HepG2 (cell line): ENCODE measurements around the gene HSF4. TPM values are rescaled to one million over a fixed set of nuclear protein-coding genes. Genes with fewer than 3 reads are reported as not detected.

Experiments
- ATF7-NPFF ChIP-seq: sonication (generic); formaldehyde crosslinking; IDR thresholded peaks from 2 replicates; pipeline ENCODE4 v1.8.1; 2023; ENCODE audit warnings: mild to moderate bottlenecking, low read depth, missing genetic modification reagents, moderate library complexity
- CHCHD3 ChIP-seq: sonication (generic); formaldehyde crosslinking; IDR thresholded peaks from 2 replicates; pipeline ENCODE4 v1.8.0; 2022; ENCODE audit warnings: mild to moderate bottlenecking, missing genetic modification reagents, moderate library complexity
- EHMT2 ChIP-seq: fragments of 200-600 bp; sonication (generic); IDR thresholded peaks from 2 replicates; pipeline ENCODE4 v1.7.0; 2017; ENCODE audit warnings: antibody characterized with exemption, low read depth, low read length, borderline replicate concordance
- FIP1L1 ChIP-seq: fragments of 200-400 bp; formaldehyde crosslinking; IDR thresholded peaks from 2 replicates; pipeline ENCODE4 v1.6.1; 2018; ENCODE audit warnings: low read depth, mild to moderate bottlenecking, low read length, moderate library complexity, borderline replicate concordance; ENCODE audit not compliant: insufficient read depth
- NKX3-1 ChIP-seq: sonication (generic); formaldehyde crosslinking; IDR thresholded peaks from 2 replicates; pipeline ENCODE4 v1.5.0; 2020; ENCODE audit warnings: missing genetic modification reagents
- POLR2A ChIP-seq, 2 experiments: IDR thresholded peaks; 2 replicates each; pipeline ENCODE4 v1.6.1; 2011; ENCODE audit warnings: low read depth in 2 of 2, low read length in 2 of 2, mild to moderate bottlenecking in 1 of 2, moderate library complexity in 1 of 2; ENCODE audit not compliant: insufficient read depth in 1 of 2
- SMYD3 ChIP-seq: sonication (generic); formaldehyde crosslinking; IDR thresholded peaks from 2 replicates; pipeline ENCODE4 v1.8.1; 2023; ENCODE audit warnings: mild to moderate bottlenecking, missing genetic modification reagents
- USF2 ChIP-seq, 2 experiments: sonication (generic) in 1 of 2; formaldehyde crosslinking in 1 of 2; IDR thresholded peaks; 2 replicates each; pipeline versions ENCODE4 v1.5.1 to v1.6.1; 2011 to 2020; ENCODE audit warnings: borderline replicate concordance in 1 of 2, low read depth in 1 of 2, low read length in 1 of 2, mild to moderate bottlenecking in 1 of 2, missing genetic modification reagents in 1 of 2, moderate library complexity in 1 of 2
- ZFP90 ChIP-seq: sonication (generic); formaldehyde crosslinking; IDR thresholded peaks from 2 replicates; pipeline ENCODE4 v1.8.0; 2022; ENCODE audit warnings: missing genetic modification reagents, mild to moderate bottlenecking, inconsistent platforms, borderline replicate concordance
- ZKSCAN1 ChIP-seq: fragments of 150-350 bp; IDR thresholded peaks from 2 replicates; pipeline ENCODE4 v1.6.1; 2014; ENCODE audit warnings: low read length
- ZNF274 ChIP-seq: sonication (generic); formaldehyde crosslinking; IDR thresholded peaks from 2 replicates; pipeline ENCODE4 v1.5.1; 2020; ENCODE audit warnings: mild to moderate bottlenecking, missing genetic modification reagents
- ZNF382 ChIP-seq: sonication (generic); formaldehyde crosslinking; IDR thresholded peaks from 2 replicates; pipeline ENCODE4 v1.5.0; 2020; ENCODE audit warnings: missing genetic modification reagents, mild to moderate bottlenecking, borderline replicate concordance
- ZNF687 ChIP-seq: sonication (generic); formaldehyde crosslinking; IDR thresholded peaks from 2 replicates; pipeline ENCODE4 v1.5.1; 2020; ENCODE audit warnings: mild to moderate bottlenecking, missing genetic modification reagents, moderate library complexity
- polyA plus RNA-seq, 8 experiments: library from polyadenylated mRNA; depleted of rRNA in 3 of 8; stranded (reverse) in 7 of 8; unstranded in 1 of 8; fragments of >200 nt; fragmentation: Illumina TruSeq in 4 of 8; extraction: Trizol in 4 of 8; gene quantifications; 2 replicates each; pipeline versions ENCODE4 v1.2.1 to v1.2.3, GENCODE V29; 2011 to 2016; ENCODE audit warnings: low read depth in 4 of 8, missing spikeins in 1 of 8, mixed read lengths in 1 of 8; ENCODE audit not compliant: insufficient read depth in 1 of 8
- total RNA-seq, 5 experiments: library from RNA; depleted of rRNA; stranded (reverse); fragments of >200 nt; fragmentation: Illumina TruSeq; extraction: Trizol; gene quantifications; 2 replicates each; pipeline ENCODE4 v1.2.3, GENCODE V29; 2016; ENCODE audit warnings: low read depth in 1 of 5
- TF ChIP-seq, protein P1 (sequence below): fragments of 450-650 bp; IDR thresholded peaks from 2 replicates; pipeline ENCODE4 v1.6.1; 2016

Gene HSF4
- total and polyA plus RNA-seq, 2 of the 13 experiments (the other 11 are each of a cell fraction or from before 2014, with no cell fraction given): 3.5 to 16.9 TPM

GRCh38 chr16:67149276-67150046, 15.1 kb upstream of the HSF4 start (continued):
- TF ChIP-seq ZNF274 (CRISPR knock-in tag): 0 out of 2 replicates have a peak, but pooled peaks have one; percentile 24
- TF ChIP-seq EHMT2: no peak
- peak; percentile 53; the same call in 1 of the 2 replicates for TF ChIP-seq ZNF687 (CRISPR knock-in tag)
- no peak for TF ChIP-seq CHCHD3 (CRISPR knock-in tag)
- TF ChIP-seq SMYD3 (CRISPR knock-in tag): peak; percentile 38; the same call in 1 of the 2 replicates
- TF ChIP-seq, protein P1, sequence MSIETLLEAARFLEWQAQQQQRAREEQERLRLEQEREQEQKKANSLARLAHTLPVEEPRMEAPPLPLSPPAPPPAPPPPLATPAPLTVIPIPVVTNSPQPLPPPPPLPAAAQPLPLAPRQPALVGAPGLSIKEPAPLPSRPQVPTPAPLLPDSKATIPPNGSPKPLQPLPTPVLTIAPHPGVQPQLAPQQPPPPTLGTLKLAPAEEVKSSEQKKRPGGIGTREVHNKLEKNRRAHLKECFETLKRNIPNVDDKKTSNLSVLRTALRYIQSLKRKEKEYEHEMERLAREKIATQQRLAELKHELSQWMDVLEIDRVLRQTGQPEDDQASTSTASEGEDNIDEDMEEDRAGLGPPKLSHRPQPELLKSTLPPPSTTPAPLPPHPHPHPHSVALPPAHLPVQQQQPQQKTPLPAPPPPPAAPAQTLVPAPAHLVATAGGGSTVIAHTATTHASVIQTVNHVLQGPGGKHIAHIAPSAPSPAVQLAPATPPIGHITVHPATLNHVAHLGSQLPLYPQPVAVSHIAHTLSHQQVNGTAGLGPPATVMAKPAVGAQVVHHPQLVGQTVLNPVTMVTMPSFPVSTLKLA: no peak
- TF ChIP-seq USF2 (IDR thresholded peaks at IDR 0.05; ENCODE audit: low read depth, low read length): no peak
- TF ChIP-seq USF2 (CRISPR knock-in tag; IDR thresholded peaks at IDR 0.05; ENCODE audit: borderline replicate concordance): no peak
- TF ChIP-seq ZKSCAN1: no peak
- no peak; the same call in 1 of the 2 replicates for TF ChIP-seq FIP1L1
- TF ChIP-seq ZNF382: no peak
- 0 out of 2 replicates have a peak, but pooled peaks have one; percentile 33 for TF ChIP-seq ZFP90
- peak in 1 of 2 experiments; percentile 45; a peak in 1 of 4 replicates for TF ChIP-seq POLR2A (IDR thresholded peaks at IDR 0.05; ENCODE audit: insufficient read depth in 1 of 2, low read depth in 2 of 2, low read length in 2 of 2)
- TF ChIP-seq ATF7-NPFF (CRISPR knock-in tag): no peak; the same call in 1 of the 2 replicates
- TF ChIP-seq NKX3-1: 0 out of 2 replicates have a peak, but pooled peaks have one; percentile 38
